H1 (cell line): ENCODE results near the gene TP53BP2.

Source experiments
- CREB1 ChIP-seq: IDR thresholded peaks from 2 replicates; pipeline ENCODE4 v1.6.1; 2012; ENCODE audit warnings: inconsistent platforms
- CTCF ChIP-seq, 3 experiments: IDR thresholded peaks; 1 replicate in 2 of 3; 2 replicates in 1 of 3; pipeline versions ENCODE4 v1.5.1 to v1.6.1; 2011; ENCODE audit warnings: low read length in 3 of 3, mild to moderate bottlenecking in 3 of 3, inconsistent platforms in 2 of 3, low read depth in 1 of 3, moderate library complexity in 1 of 3; ENCODE audit not compliant: insufficient read depth in 1 of 3; ENCODE audit errors: control extremely low read depth in 1 of 3
- EZH2 ChIP-seq: fragments of 200-600 bp; sonication (generic); IDR thresholded peaks from 2 replicates; pipeline ENCODE4 v1.7.1; 2012; ENCODE audit warnings: low read depth, mild to moderate bottlenecking, moderate library complexity, low read length, inconsistent platforms; ENCODE audit not compliant: severe bottlenecking
- FOSL1 ChIP-seq: IDR thresholded peaks from 2 replicates; pipeline ENCODE4 v1.6.1; 2011; ENCODE audit warnings: mild to moderate bottlenecking, low read depth, low read length, moderate library complexity; ENCODE audit not compliant: insufficient read depth
- GABPA ChIP-seq: IDR thresholded peaks from 2 replicates; pipeline ENCODE4 v1.6.1; 2011; ENCODE audit warnings: mild to moderate bottlenecking, low read length, moderate library complexity, borderline replicate concordance; ENCODE audit not compliant: insufficient read depth
- NRF1 ChIP-seq: IDR thresholded peaks from 2 replicates; pipeline ENCODE4 v1.6.1; 2011; ENCODE audit warnings: mild to moderate bottlenecking, low read depth, low read length, improper control_type of control experiment
- POLR2A ChIP-seq, 2 experiments: IDR thresholded peaks; 1 replicate in 1 of 2; 2 replicates in 1 of 2; pipeline ENCODE4 v1.6.1; 2011; ENCODE audit warnings: low read depth in 2 of 2, low read length in 2 of 2, mild to moderate bottlenecking in 2 of 2; ENCODE audit errors: control extremely low read depth in 1 of 2
- RAD21 ChIP-seq, 2 experiments: IDR thresholded peaks in 1 of 2; conservative IDR thresholded peaks in 1 of 2; 2 replicates each; pipeline ENCODE4 v1.6.1; 2011; ENCODE audit warnings: low read depth in 2 of 2, low read length in 2 of 2, improper control_type of control experiment in 1 of 2, inconsistent platforms in 1 of 2, mild to moderate bottlenecking in 1 of 2, moderate library complexity in 1 of 2
- RFX5 ChIP-seq: IDR thresholded peaks from 2 replicates; pipeline ENCODE4 v1.6.1; 2011; ENCODE audit warnings: low read depth, low read length, improper control_type of control experiment, borderline replicate concordance
- SP1 ChIP-seq: IDR thresholded peaks from 2 replicates; pipeline ENCODE4 v1.6.1; 2011; ENCODE audit warnings: low read depth, low read length
- SP4 ChIP-seq: IDR thresholded peaks from 2 replicates; pipeline ENCODE4 v1.6.1; 2012; ENCODE audit warnings: low read length, inconsistent platforms
- YY1 ChIP-seq: IDR thresholded peaks from 2 replicates; pipeline ENCODE4 v1.6.1; 2011; ENCODE audit warnings: low read depth, mild to moderate bottlenecking, low read length

DNA sequence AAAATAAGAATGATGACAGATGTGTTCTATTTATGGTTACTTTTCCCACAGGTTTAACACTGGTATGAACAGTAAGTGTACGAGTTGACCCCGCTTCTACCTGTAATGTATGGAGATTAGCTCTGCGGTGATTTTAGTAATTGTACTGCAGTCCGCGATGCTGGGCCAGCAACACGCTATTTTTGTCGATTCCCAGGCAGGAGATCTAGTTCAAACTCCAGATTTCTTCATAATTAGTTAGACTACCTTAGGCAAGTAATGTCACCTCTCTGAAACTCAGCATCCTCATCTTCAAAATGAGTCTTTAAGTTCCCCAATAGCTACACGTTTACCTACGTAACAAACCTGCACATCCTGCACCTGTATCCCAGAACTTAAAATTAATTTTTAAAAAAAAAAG, 21.5 kb downstream of the TP53BP2 start:
- TF ChIP-seq CTCF (IDR thresholded peaks at IDR 0.05; ENCODE audit: control extremely low read depth in 1 of 3, insufficient read depth in 1 of 3, low read depth in 1 of 3, low read length in 3 of 3) (no peak), SP1 (no peak), RAD21 (IDR thresholded peaks at IDR 0.05 in 1 of 2, conservative IDR thresholded peaks at IDR 0.05 in 1 of 2; ENCODE audit: low read depth in 2 of 2, low read length in 2 of 2) (no peak), GABPA (no peak), CREB1 (no peak), POLR2A (IDR thresholded peaks at IDR 0.05; ENCODE audit: control extremely low read depth in 1 of 2, low read depth in 2 of 2, low read length in 2 of 2) (no peak), SP4 (no peak), EZH2 (no peak), RFX5 (no peak), YY1 (no peak), NRF1 (no peak), FOSL1 (no peak)
